GM19463 (cell line): ENCODE results near the gene MARK2.
A peak's percentile ranks its signal among the peaks of the same experiment; 100 is the strongest.

Experiments
- ATAC-seq: cut with Tn5 transposase; IDR thresholded peaks from one replicate; pipeline ENCODE4 v1.9.1; 2021; ENCODE audit warnings: mild to moderate bottlenecking, moderate library complexity; ENCODE audit not compliant: unreplicated experiment

Gene MARK2

GRCh38 chr11:63907808-63908530 is 69.1 kb downstream of the MARK2 start:
- no peak for ATAC-seq

GRCh38 chr11:63908631-63909401 is 69.9 kb downstream of the MARK2 start:
- ATAC-seq: no peak

GRCh38 chr11:63909591-63910506 is 70.9 kb downstream of the MARK2 start:
- ATAC-seq: no peak

- ATAC-seq: no peak
These were observed 71.8 kb downstream of the MARK2 start for GRCh38 chr11:63910675-63911074.

- no peak for ATAC-seq
These were observed 72.5 kb downstream of the MARK2 start for GRCh38 chr11:63911440-63911839.

GRCh38 chr11:63911876-63912275 is 73.0 kb downstream of the MARK2 start:
- ATAC-seq: no peak

DNA sequence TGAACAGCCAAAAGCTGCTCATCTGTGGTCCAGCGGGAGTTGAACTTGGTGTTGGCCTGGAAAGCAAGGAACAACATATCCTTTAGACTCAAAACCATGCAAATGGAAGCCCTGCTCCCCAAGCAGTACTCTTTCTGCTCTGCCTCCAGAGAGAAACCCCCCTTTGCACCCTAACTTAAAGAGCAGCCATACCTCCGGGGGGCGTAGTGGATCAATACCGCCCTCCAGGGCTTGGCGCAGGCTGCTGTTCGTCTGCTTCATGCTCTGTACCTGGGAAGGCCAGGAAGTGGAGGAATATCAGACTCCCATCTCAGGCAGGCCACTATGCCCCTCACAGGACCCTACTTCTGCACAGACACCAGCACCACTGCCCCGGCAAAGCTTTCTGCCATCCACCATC is 73.8 kb downstream of the MARK2 start:
- no peak for ATAC-seq

GRCh38 chr11:63913866-63914830 is 75.2 kb downstream of the MARK2 start:
- ATAC-seq: no peak

- no peak for ATAC-seq
These were observed 76.2 kb downstream of the MARK2 start for GRCh38 chr11:63914896-63915691.

- no peak for ATAC-seq
These were observed 77.3 kb downstream of the MARK2 start for GRCh38 chr11:63915961-63916836.

DNA sequence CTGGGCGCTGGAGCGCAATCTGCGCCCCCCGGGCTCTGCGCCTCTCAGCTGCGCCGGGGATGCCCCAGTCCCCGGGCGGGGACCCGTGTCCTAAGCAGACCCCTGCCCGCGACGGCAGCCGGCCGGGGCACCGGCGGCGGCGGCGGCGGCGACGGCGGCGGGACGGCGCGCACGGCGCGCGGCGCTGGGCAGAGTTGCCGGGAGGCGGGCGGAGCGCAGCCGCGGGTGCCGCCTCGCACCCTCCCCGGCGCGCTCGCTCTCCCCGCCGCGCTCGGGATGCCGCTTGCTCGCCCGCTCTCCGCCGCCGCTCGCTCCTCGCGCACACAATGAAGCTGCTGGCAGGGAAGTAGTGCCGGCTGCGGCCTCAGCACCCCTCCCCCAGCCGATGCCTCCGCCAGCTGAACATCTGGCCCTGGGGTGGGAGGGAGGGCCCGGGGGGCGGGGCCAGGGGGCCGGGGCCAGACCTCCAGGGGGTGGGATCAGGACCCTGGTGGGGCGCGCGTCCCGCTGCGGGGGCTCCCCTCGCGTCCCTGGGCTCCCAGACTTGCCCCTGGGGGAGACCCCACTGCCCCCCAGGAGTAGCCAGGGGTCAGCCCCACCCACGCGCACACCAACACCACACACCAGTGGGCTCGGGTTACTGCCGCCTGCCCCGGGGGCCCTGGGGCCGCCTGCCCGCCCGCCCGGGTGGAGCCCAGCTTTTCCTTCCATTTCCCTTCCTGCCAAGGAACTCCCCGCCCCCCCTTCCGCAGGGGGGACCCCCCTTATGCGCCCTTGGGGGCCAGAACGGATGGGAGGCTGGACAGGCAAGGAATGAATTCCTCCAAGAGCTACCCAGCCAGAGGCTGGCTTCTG is 78.2 kb downstream of the MARK2 start, which contains the start of gene RCOR2:
RCOR2 (minus strand) TSS at position 328 of the 855 bp plus-strand sequence. CDS start 708 bp downstream, outside the sequence.
- ATAC-seq: peak; percentile 66

GRCh38 chr11:63917692-63918506 is 79.0 kb downstream of the MARK2 start:
- ATAC-seq: no peak

- ATAC-seq: no peak
These were observed 79.7 kb downstream of the MARK2 start for GRCh38 chr11:63918507-63919191.

DNA sequence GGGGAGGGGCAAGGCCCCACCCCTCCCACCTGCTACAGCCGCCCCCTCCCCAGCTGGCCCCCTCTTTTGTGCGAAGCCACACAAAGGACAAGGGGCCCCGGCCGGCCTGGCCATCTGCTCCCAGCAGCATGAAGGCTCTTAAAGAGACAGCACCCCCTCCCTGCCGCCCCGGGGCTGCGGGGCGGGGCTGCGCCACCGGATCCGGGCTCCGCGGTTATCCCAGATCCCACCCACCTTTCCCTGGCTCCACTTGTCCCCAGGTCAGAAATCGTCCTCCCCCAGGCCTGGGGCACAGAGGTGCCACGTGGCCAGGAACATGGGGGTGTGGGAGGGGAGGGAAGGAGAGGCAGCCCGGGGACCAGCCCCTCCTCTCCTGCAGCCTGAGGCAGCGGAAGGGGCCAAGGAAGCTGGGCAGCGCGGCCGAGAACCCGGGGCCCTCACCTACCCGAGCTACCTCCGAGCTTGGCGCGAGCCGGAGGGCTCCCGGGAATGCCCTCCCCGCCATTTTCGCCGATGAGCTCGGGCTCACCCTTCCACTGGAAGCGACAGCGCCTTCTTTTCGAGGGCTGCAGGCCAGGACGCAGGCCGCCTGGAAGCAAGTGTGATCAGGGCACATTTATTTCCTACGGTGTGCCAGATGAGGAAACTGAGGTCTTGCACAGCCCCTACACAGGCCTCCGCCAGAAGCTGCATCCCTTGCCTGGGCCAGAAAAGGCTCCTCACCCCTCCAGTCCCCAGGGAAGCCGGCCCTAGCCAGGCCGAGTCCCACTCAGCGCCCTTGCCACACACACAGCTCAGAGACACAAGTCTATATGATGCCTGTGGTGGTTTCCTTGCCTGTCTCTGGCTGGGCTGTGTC is 80.6 kb downstream of the MARK2 start:
- no peak for ATAC-seq
